Measurements from ENCODE around the gene UBE3B. TPM values are rescaled to one million over a fixed set of nuclear protein-coding genes. Genes with fewer than 3 reads are reported as not detected.

Gene UBE3B
- total RNA-seq, 1 donor from 2014 or later: 50.9 TPM

GRCh38 chr12:109535231-109535862 is 57.9 kb downstream of the UBE3B start:
- intact Hi-C loops (cut with DNase I): no loop called here
- no peak for DNase-seq
- ATAC-seq (ENCODE audit: poor library complexity): no peak

- intact Hi-C loops (cut with DNase I): no loop called here
- DNase-seq (no peak), ATAC-seq (ENCODE audit: poor library complexity) (no peak)
Observed at GRCh38 chr12:109535863-109536250, 58.4 kb downstream of the UBE3B start.

- DNase-seq (no peak), ATAC-seq (ENCODE audit: poor library complexity) (no peak)
- intact Hi-C loops (cut with DNase I): no loop called here
Observed at GRCh38 chr12:109537136-109537535, 59.7 kb downstream of the UBE3B start.

- intact Hi-C loops (cut with DNase I): no loop called here
- ATAC-seq (ENCODE audit: poor library complexity) (no peak), DNase-seq (no peak)
Observed at GRCh38 chr12:109538191-109538863, 60.9 kb downstream of the UBE3B start.

- DNase-seq (no peak), ATAC-seq (ENCODE audit: poor library complexity) (no peak)
- intact Hi-C loops (cut with DNase I): no loop called here
Observed at GRCh38 chr12:109539508-109539907, 62.1 kb downstream of the UBE3B start.

GRCh38 chr12:109540526-109541412 is 63.3 kb downstream of the UBE3B start:
- ATAC-seq (ENCODE audit: poor library complexity) (no peak), DNase-seq (peak; percentile 22)
- intact Hi-C loops (cut with DNase I): no loop called here

GRCh38 chr12:109541413-109541726 is 63.9 kb downstream of the UBE3B start:
- intact Hi-C loops (cut with DNase I): no loop called here
- ATAC-seq (ENCODE audit: poor library complexity): no peak
- DNase-seq: no peak

- intact Hi-C loops (cut with DNase I): no loop called here
- ATAC-seq (ENCODE audit: poor library complexity): no peak
- DNase-seq: peak; percentile 4
Observed at GRCh38 chr12:109542014-109542413, 64.6 kb downstream of the UBE3B start.

GRCh38 chr12:109542876-109543275 is 65.4 kb downstream of the UBE3B start:
- intact Hi-C loops (cut with DNase I): no loop called here
- no peak for DNase-seq
- no peak for ATAC-seq (ENCODE audit: poor library complexity)

GRCh38 chr12:109544955-109545531 is 67.6 kb downstream of the UBE3B start:
- peak; percentile 67 for ATAC-seq (ENCODE audit: poor library complexity)
- intact Hi-C loops (cut with DNase I): no loop called here
- DNase-seq: no peak

GRCh38 chr12:109545826-109546225 is 68.4 kb downstream of the UBE3B start:
- DNase-seq: no peak
- intact Hi-C loops (cut with DNase I): no loop called here
- no peak for ATAC-seq (ENCODE audit: poor library complexity)

- intact Hi-C loops (cut with DNase I): no loop called here
Observed at GRCh38 chr12:109547286-109547685, 69.9 kb downstream of the UBE3B start.

GRCh38 chr12:109548258-109548657 is 70.8 kb downstream of the UBE3B start:
- intact Hi-C loops (cut with DNase I): no loop called here
- no peak for DNase-seq
- no peak for ATAC-seq (ENCODE audit: poor library complexity)

More at GRCh38 chr12:109547286-109547685, 69.9 kb downstream of the UBE3B start:
- DNase-seq: no peak
- ATAC-seq (ENCODE audit: poor library complexity): no peak

GRCh38 chr12:109549613-109550270 is 72.3 kb downstream of the UBE3B start:
- DNase-seq (no peak), ATAC-seq (ENCODE audit: poor library complexity) (no peak)
- intact Hi-C loops (cut with DNase I): no loop called here

GRCh38 chr12:109550281-109550680 is 72.8 kb downstream of the UBE3B start:
- intact Hi-C loops (cut with DNase I): no loop called here
- no peak for ATAC-seq (ENCODE audit: poor library complexity)
- peak; percentile 22 for DNase-seq

GRCh38 chr12:109551108-109551507 is 73.7 kb downstream of the UBE3B start:
- ATAC-seq (ENCODE audit: poor library complexity) (no peak), DNase-seq (no peak)
- intact Hi-C loops (cut with DNase I): no loop called here

- intact Hi-C loops (cut with DNase I): no loop called here
- ATAC-seq (ENCODE audit: poor library complexity) (no peak), DNase-seq (peak; percentile 4)
Observed at GRCh38 chr12:109552971-109553370, 75.5 kb downstream of the UBE3B start.

- intact Hi-C loops (cut with DNase I): no loop called here
- DNase-seq: no peak
- ATAC-seq (ENCODE audit: poor library complexity): no peak
Observed at GRCh38 chr12:109553483-109553882, 76.0 kb downstream of the UBE3B start.

- intact Hi-C loops (cut with DNase I): no loop called here
- DNase-seq (no peak), ATAC-seq (ENCODE audit: poor library complexity) (no peak)
Observed at GRCh38 chr12:109553906-109554500, 76.6 kb downstream of the UBE3B start.
